ENCODE data around the gene TSPEAR. TPM values are rescaled to one million over a fixed set of nuclear protein-coding genes. Genes with fewer than 3 reads are reported as not detected.

Gene TSPEAR
- total and polyA plus RNA-seq, 2 of the 13 experiments (the other 11 are each of a cell fraction or from before 2014, with no cell fraction given) = 0.07 to 0.32 TPM

- no peak for TF ChIP-seq ZFP90 (CRISPR knock-in tag; IDR thresholded peaks at IDR 0.05; ENCODE audit: borderline replicate concordance)
- TF ChIP-seq MAF1 (CRISPR knock-in tag; IDR thresholded peaks at IDR 0.05; ENCODE audit: borderline replicate concordance) = no peak
- no peak for TF ChIP-seq YY1 (IDR thresholded peaks at IDR 0.05; ENCODE audit: insufficient read depth, insufficient replicate concordance, low read depth, low read length)
- TF ChIP-seq ZNF275 (CRISPR knock-in tag; IDR thresholded peaks at IDR 0.05; ENCODE audit: borderline replicate concordance) = no peak
- no peak for TF ChIP-seq AFF4 (CRISPR knock-in tag; IDR thresholded peaks at IDR 0.05)
- no peak for TF ChIP-seq NFRKB (IDR thresholded peaks at IDR 0.05)
- no peak for TF ChIP-seq MYNN (CRISPR knock-in tag; IDR thresholded peaks at IDR 0.05; ENCODE audit: low read depth)
- peak; percentile 29; the same call in 1 of the 2 replicates for TF ChIP-seq FOSL1 (CRISPR knock-in tag; IDR thresholded peaks at IDR 0.05; ENCODE audit: borderline replicate concordance)
- no peak for TF ChIP-seq ZNF281 (CRISPR knock-in tag; IDR thresholded peaks at IDR 0.05; ENCODE audit: borderline replicate concordance)
- peak; percentile 51 for TF ChIP-seq ZNF501 (CRISPR knock-in tag; IDR thresholded peaks at IDR 0.05)
- no peak for TF ChIP-seq KDM4B (CRISPR knock-in tag; IDR thresholded peaks at IDR 0.05)
- no peak for TF ChIP-seq DBP (CRISPR knock-in tag; IDR thresholded peaks at IDR 0.05; ENCODE audit: not compliant biosample characterization)
- TF ChIP-seq PLRG1 (conservative IDR thresholded peaks at IDR 0.05) = no peak
- TF ChIP-seq GLI4 (CRISPR knock-in tag; IDR thresholded peaks at IDR 0.05; ENCODE audit: borderline replicate concordance) = no peak
- no peak for TF ChIP-seq FOXO4 (CRISPR knock-in tag; conservative IDR thresholded peaks at IDR 0.05)
- no peak for TF ChIP-seq CEBPG (CRISPR knock-in tag; IDR thresholded peaks at IDR 0.05)
- TF ChIP-seq NR2C2 (CRISPR knock-in tag; IDR thresholded peaks at IDR 0.05; ENCODE audit: borderline replicate concordance) = no peak
- TF ChIP-seq ZNF572 (CRISPR knock-in tag; IDR thresholded peaks at IDR 0.05) = peak; percentile 21; the same call in 1 of the 2 replicates
Measured at GRCh38 chr21:44697811-44698734, 13.3 kb downstream of the TSPEAR start (continued).
